ENCODE measurements around the gene ADAMTS2.

GRCh38 chr5:179348843-179349242, 3.6 kb upstream of the ADAMTS2 start:
- TF ChIP-seq CTCF (IDR thresholded peaks at IDR 0.05; ENCODE audit: control extremely low read depth in 1 of 3, insufficient read depth in 1 of 3, low read depth in 1 of 3, low read length in 3 of 3) (no peak), POLR2A (IDR thresholded peaks at IDR 0.05; ENCODE audit: control extremely low read depth in 1 of 2, low read depth in 2 of 2, low read length in 2 of 2) (no peak), ATF2 (IDR thresholded peaks at IDR 0.05; ENCODE audit: low read length) (no peak), CREB1 (IDR thresholded peaks at IDR 0.05) (no peak), EGR1 (IDR thresholded peaks at IDR 0.05; ENCODE audit: borderline replicate concordance, low read depth, low read length) (no peak), ZNF274 (IDR thresholded peaks at IDR 0.05; ENCODE audit: borderline replicate concordance, extremely low read depth, low read length) (no peak), EZH2 (IDR thresholded peaks at IDR 0.05; ENCODE audit: low read depth, low read length, severe bottlenecking) (no peak), SIRT6 (IDR thresholded peaks at IDR 0.05; ENCODE audit: low read length) (no peak), CBX5 (IDR thresholded peaks at IDR 0.05; ENCODE audit: low read depth, low read length) (no peak), GTF2F1 (IDR thresholded peaks at IDR 0.05; ENCODE audit: borderline replicate concordance, low read depth, low read length) (no peak), EP300 (IDR thresholded peaks at IDR 0.05; ENCODE audit: borderline replicate concordance in 1 of 2, low read depth in 2 of 2, low read length in 2 of 2) (no peak), CEBPB (IDR thresholded peaks at IDR 0.05; ENCODE audit: low read depth, low read length) (no peak), HDAC6 (IDR thresholded peaks at IDR 0.05; ENCODE audit: low read depth, low read length) (no peak)
- TF ChIP-seq, protein P1, sequence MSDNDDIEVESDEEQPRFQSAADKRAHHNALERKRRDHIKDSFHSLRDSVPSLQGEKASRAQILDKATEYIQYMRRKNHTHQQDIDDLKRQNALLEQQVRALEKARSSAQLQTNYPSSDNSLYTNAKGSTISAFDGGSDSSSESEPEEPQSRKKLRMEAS (IDR thresholded peaks at IDR 0.05), result no peak
